Activated T-cell treated with anti-CD3 and anti-CD28 coated beads, Interleukin-2, amount 50 U/mL, for 4 hours (primary cell): ENCODE results near the gene ICAM5. TPM values are rescaled to one million over a fixed set of nuclear protein-coding genes. Genes with fewer than 3 reads are reported as not detected.

Experiments used
- ATAC-seq, 2 donors: fragments of 200-7000 bp; cut with Tn5 transposase; one replicate each; pipeline ENCODE4 v1.10.0; 2021
- DNase-seq: peaks from one replicate; pipeline ENCODE4 v3.0.0-alpha.2; 2020
- H3K27me3 Mint-ChIP-seq: one replicate; pipeline ENCODE4 v1.8.0; 2021; ENCODE audit warnings: low read depth, mixed read lengths
- H3K36me3 Mint-ChIP-seq: one replicate; pipeline ENCODE4 v1.8.0; 2022; ENCODE audit warnings: mixed read lengths; ENCODE audit not compliant: insufficient read depth
- H3K4me1 Mint-ChIP-seq: one replicate; pipeline ENCODE4 v1.8.0; 2021; ENCODE audit warnings: low read depth, mixed read lengths
- H3K4me3 Mint-ChIP-seq: one replicate; pipeline ENCODE4 v1.8.0; 2021; ENCODE audit warnings: mild to moderate bottlenecking, moderate library complexity, mixed read lengths
- H3K9me3 Mint-ChIP-seq: one replicate; pipeline ENCODE4 v1.8.0; 2021; ENCODE audit warnings: mixed read lengths
- total RNA-seq, 3 donors: library from RNA; stranded (reverse); gene quantifications; one replicate each; pipeline ENCODE4 v1.2.1, GENCODE V29; 2021

ICAM5 gene
- total RNA-seq, 3 donors from 2014 or later, result 3.1 to 4.3 (median 3.1) TPM

- no peaks in the 10 kb centered on the region for H3K27me3 Mint-ChIP-seq
- no peaks in the 10 kb centered on the region for H3K9me3 Mint-ChIP-seq
- H3K4me3 Mint-ChIP-seq, result peak overlapping the region; percentile 93
- H3K36me3 Mint-ChIP-seq, result peaks cover 22% of the 10 kb centered on the region
- no peak for DNase-seq
- ATAC-seq, result peak in 1 of 2 donors; percentile 6
- H3K4me1 Mint-ChIP-seq, result peaks cover 11% of the 10 kb centered on the region
Observed at GRCh38 chr19:10316229-10317044, 26.7 kb downstream of the ICAM5 start.

DNA sequence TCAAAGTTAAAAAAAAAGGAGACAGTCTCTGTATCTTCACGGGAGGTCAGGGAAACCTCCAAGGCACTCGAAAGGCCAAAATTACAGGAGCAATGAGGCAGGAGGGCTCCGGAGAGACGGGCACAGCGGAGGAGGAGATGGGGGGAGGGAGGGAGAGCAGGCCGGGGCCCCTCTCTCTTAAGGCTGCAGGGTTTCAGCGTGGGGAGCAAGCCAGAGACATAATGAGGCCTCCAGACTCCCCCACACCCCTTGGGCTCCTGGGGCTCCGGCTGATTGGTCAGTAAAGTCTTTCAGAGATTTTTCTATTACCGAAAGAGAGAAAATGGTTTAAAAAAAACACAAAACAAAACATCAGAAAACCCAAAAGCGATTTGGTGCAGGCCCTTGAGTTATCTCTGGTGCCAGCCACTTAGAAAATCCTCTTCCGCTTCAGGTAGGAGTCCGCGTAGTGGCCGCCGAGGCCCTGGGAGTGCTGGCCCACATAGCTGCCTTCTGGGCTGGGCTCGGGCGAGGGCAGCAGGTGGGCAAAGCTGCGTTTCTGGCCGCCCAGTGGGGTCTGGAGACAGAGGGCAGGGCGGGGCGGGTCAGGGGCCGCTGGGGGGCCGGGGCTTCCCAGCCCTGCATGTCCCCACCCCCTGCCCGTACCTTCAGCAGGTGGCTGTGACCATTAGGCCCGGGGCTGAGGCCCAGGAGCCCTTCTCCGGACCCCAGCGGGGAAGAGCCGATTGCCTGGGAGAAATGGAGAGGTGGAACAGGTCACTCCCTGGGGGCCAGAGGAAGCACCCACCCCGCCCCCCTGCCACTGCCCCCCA is 27.5 kb downstream of the ICAM5 start:
- Mint-ChIP-seq H3K36me3 (peaks cover 29% of the 10 kb centered on the region), H3K9me3 (no peaks in the 10 kb centered on the region), H3K4me1 (peaks cover 11% of the 10 kb centered on the region), H3K27me3 (no peaks in the 10 kb centered on the region), H3K4me3 (peak overlapping the region; percentile 16)
- ATAC-seq (no peak), DNase-seq (no peak)

GRCh38 chr19:10317857-10318462 is 28.2 kb downstream of the ICAM5 start:
- Mint-ChIP-seq H3K4me1 (peaks cover 11% of the 10 kb centered on the region), H3K27me3 (no peaks in the 10 kb centered on the region), H3K4me3 (no peak overlapping the region), H3K9me3 (no peaks in the 10 kb centered on the region), H3K36me3 (peaks cover 29% of the 10 kb centered on the region)
- ATAC-seq (no peak), DNase-seq (no peak)

DNA sequence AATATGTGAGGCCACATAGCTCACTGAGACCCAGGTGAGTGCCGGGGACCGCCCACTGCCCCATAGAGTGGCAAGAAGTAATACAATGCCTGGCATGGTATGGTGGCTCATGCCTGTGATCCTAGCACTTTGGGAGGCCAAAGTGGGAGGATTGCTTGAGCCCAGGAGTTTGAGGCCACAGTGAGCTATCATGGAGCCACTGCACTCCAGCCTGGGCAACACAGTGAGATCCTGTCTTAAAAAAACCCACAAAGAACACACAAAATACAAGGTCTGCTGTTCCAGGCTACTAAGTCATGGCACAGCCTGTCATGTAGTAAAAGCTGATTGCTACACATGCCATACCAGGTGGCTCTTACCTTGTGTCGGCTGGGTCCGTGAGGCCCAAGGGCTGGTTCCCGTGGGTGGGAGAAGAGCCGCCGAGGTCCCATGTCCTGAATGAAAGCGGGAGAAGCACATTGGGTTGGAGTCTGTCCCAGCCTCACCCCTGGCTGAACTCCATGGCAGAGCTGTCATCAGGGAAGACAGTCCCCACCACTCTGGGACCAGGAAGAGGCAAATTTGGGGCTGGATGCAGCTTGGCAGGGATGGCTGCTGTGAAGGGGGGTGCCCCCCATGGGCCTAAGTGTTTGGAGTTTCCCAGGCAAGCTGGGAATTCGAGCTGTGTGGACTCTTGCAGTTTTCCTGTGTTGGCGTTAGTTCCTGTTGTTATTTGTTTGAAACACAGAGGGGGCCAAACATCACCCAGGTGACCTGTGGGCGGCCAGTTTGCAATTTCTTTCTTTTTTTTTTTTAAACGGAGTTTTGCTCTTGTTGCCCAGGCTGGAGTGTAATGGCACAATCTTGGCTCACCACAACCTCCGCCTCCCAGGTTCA is 29.3 kb downstream of the ICAM5 start:
- Mint-ChIP-seq H3K9me3 (no peaks in the 10 kb centered on the region), H3K4me3 (no peak overlapping the region), H3K27me3 (no peaks in the 10 kb centered on the region), H3K4me1 (peaks cover 11% of the 10 kb centered on the region), H3K36me3 (peaks cover 26% of the 10 kb centered on the region)
- no peak for DNase-seq
- no peak for ATAC-seq

DNA sequence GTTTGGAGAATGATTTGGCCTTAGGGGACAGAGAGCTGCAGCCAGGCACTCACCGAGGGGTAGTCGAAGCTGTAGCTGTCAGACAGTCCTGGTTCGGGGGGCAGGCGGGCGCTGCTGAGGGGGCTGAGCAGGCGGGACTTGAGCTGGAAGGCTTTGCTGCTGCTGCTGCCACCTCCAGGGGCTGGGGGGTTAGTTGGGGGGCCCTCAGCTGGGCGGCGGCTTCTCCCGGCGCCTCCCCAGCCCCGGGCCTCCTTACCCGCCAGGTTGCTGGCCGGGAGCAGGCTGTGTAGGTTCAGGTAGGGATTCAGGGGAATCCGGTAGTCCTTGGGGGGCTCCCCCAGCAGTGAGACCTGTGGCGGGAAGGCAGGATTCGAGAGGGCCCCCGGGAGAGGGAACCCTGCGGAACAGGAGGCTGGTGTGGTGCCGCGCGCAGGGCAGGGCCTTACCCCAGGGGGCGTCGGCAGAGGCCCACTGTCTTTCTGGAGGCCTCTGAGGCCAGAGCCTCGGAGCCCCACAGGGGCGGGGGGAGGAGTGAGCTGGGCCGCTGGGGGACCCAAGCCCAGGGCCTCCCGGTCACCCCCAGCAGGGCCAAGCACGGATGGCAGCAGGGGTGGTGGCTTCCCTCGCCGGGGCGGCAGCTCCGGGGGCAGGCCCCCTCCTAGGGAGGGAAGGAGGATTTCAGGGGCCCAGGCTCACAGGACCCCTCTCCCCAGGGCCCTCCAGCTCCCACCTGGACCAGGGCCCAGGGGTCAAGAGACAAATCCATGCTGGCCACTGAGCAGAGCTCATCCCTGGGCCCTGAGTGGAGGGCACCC is 31.1 kb downstream of the ICAM5 start:
- peaks cover 6% of the 10 kb centered on the region for H3K4me1 Mint-ChIP-seq
- no peak overlapping the region for H3K4me3 Mint-ChIP-seq
- no peak for ATAC-seq
- peaks cover 26% of the 10 kb centered on the region for H3K36me3 Mint-ChIP-seq
- no peak for DNase-seq
- H3K27me3 Mint-ChIP-seq, result no peaks in the 10 kb centered on the region
- H3K9me3 Mint-ChIP-seq, result no peaks in the 10 kb centered on the region

GRCh38 chr19:10321417-10321797 is 31.7 kb downstream of the ICAM5 start:
- H3K9me3 Mint-ChIP-seq, result no peaks in the 10 kb centered on the region
- H3K4me1 Mint-ChIP-seq, result peaks cover 1% of the 10 kb centered on the region
- ATAC-seq, result no peak
- H3K27me3 Mint-ChIP-seq, result no peaks in the 10 kb centered on the region
- no peak overlapping the region for H3K4me3 Mint-ChIP-seq
- H3K36me3 Mint-ChIP-seq, result peaks cover 21% of the 10 kb centered on the region
- DNase-seq, result no peak

DNA sequence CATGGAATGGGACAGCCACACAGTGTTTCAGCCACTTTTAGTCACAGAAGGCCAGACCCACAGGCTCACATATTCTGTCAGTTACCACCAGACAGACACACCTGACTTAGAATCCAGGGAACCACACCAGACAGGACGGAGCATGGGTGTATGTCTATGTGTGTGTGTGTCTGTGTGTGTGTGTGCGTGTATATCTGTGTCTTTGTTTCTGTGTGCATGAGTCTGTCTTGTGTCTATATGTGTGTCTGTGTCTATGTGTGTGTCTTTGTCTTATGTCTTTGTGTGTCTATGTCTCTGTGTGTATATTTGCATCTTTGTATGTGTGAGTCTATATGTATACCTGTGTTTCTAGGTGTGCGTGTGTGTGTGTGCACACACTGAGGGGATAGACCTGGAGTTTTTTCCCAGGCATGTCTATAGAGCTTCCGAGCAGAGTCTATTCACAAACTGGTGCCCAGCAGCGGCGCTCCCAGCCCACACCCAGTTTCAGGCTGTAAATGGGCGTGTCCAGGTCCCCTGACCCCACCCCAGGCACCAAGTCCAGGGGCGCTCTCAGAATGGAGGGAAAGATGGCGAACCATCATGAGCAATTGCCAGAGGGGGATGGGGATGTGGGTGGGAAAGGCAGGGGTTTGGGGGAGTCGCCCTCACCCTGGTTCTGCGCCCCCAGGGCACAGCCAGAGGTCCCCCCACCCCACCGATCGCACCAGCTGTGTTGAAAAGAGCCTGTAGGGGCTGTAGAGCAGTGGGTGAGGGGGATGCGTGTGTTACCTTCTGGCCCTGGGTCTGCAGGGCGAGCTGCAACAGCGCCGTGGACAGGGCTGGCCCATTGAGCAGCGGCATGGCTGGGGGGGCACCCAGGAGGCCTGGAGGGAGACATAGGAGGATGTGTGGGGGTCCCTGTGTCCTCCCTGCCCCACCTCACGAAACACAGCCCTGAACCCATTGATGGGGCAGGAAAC is 32.4 kb downstream of the ICAM5 start:
- H3K9me3 Mint-ChIP-seq, result no peaks in the 10 kb centered on the region
- no peaks in the 10 kb centered on the region for H3K4me1 Mint-ChIP-seq
- DNase-seq (no peak), ATAC-seq (no peak)
- H3K4me3 Mint-ChIP-seq, result no peak overlapping the region
- no peaks in the 10 kb centered on the region for H3K27me3 Mint-ChIP-seq
- peaks cover 19% of the 10 kb centered on the region for H3K36me3 Mint-ChIP-seq

GRCh38 chr19:10325732-10326131 is 36.0 kb downstream of the ICAM5 start:
- Mint-ChIP-seq H3K4me3 (no peak overlapping the region), H3K9me3 (no peaks in the 10 kb centered on the region)

GRCh38 chr19:10327793-10328192 is 38.0 kb downstream of the ICAM5 start:
- H3K36me3 Mint-ChIP-seq, result peaks cover 9% of the 10 kb centered on the region
- no peaks in the 10 kb centered on the region for H3K9me3 Mint-ChIP-seq
- no peak for ATAC-seq
- DNase-seq, result no peak
- H3K4me1 Mint-ChIP-seq, result peaks cover 12% of the 10 kb centered on the region
- no peaks in the 10 kb centered on the region for H3K27me3 Mint-ChIP-seq
- H3K4me3 Mint-ChIP-seq, result no peak overlapping the region

More at GRCh38 chr19:10325732-10326131, 36.0 kb downstream of the ICAM5 start:
- no peak for ATAC-seq
- Mint-ChIP-seq H3K36me3 (peaks cover 13% of the 10 kb centered on the region), H3K4me1 (no peaks in the 10 kb centered on the region), H3K27me3 (no peaks in the 10 kb centered on the region)
- no peak for DNase-seq

GRCh38 chr19:10328558-10329429 is 39.0 kb downstream of the ICAM5 start:
- no peaks in the 10 kb centered on the region for H3K27me3 Mint-ChIP-seq
- H3K4me3 Mint-ChIP-seq, result no peak overlapping the region
- DNase-seq (no peak), ATAC-seq (no peak)
- no peaks in the 10 kb centered on the region for H3K9me3 Mint-ChIP-seq
- H3K36me3 Mint-ChIP-seq, result peaks cover 9% of the 10 kb centered on the region
- H3K4me1 Mint-ChIP-seq, result peaks cover 16% of the 10 kb centered on the region

- Mint-ChIP-seq H3K36me3 (peaks cover 9% of the 10 kb centered on the region), H3K27me3 (no peaks in the 10 kb centered on the region), H3K4me3 (no peak overlapping the region), H3K9me3 (no peaks in the 10 kb centered on the region), H3K4me1 (peaks cover 21% of the 10 kb centered on the region)
- no peak for ATAC-seq
- no peak for DNase-seq
Observed at GRCh38 chr19:10329555-10329954, 39.8 kb downstream of the ICAM5 start.
